HAP-1 (cell line): ENCODE data around the gene NPIPB13.
"Not testable (repeated sequence)": the region's sequence is repeated elsewhere in the genome, so short reads cannot be mapped to it uniquely, and the experiment has no call there.

Experiments used
- DNase-seq, 2 experiments: peaks; one replicate each; pipeline ENCODE4 v3.0.0-alpha.2; 2016 to 2020; ENCODE audit warnings: low spot score in 2 of 2
- H3K27me3 ChIP-seq: fragments of 250-450 bp; sonication (Bioruptor Pico); 2 replicates; pipeline ENCODE4 v1.5.1; 2020; ENCODE audit warnings: low read depth, mild to moderate bottlenecking, moderate library complexity
- H3K36me3 ChIP-seq: fragments of 250-450 bp; sonication (Bioruptor Pico); replicated peaks from 2 replicates; pipeline ENCODE4 v1.5.1; 2020; ENCODE audit warnings: mild to moderate bottlenecking
- H3K4me1 ChIP-seq: fragments of 250-450 bp; sonication (Bioruptor Pico); 2 replicates; pipeline ENCODE4 v1.5.1; 2020; ENCODE audit warnings: mild to moderate bottlenecking
- H3K4me3 ChIP-seq: fragments of 250-450 bp; sonication (Bioruptor Pico); 2 replicates; pipeline ENCODE4 v1.5.1; 2020; ENCODE audit warnings: mild to moderate bottlenecking, moderate library complexity
- H3K9me3 ChIP-seq: fragments of 250-450 bp; sonication (Bioruptor Pico); 2 replicates; pipeline ENCODE4 v1.5.1; 2020; ENCODE audit warnings: mild to moderate bottlenecking, moderate library complexity
- in situ Hi-C: fragments of 300-500 bp; cut with MboI; formaldehyde crosslinking; loops from 3 replicates; pipeline ENCODE4 v1.14.3; 2020; ENCODE audit warnings: low sequenced_read_pairs, inconsistent platforms, mixed read lengths

NPIPB13 gene

DNA sequence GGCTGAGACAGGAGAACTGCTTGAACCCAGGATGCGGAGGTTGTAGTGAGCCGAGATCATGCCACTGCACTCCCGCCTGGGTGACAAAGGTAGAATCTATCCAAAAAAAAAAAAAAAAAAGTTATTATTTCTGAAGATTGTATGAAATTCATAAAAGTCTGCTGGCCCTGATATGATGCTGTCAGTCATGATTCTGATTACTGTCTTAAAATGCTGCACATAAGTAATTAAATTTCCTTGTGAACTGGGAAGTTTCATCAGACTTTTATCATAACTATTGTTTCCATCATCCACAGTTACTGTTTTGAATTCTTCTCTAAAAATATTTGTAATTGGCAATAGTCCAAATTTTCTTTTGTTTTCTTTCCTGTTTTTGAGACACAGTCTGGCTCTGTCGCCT is at the start of gene NPIPB13:
Gene NPIPB13 (minus strand): TSS at position 101 of the 400 bp plus-strand sequence. CDS start 2,906 bp downstream, outside the sequence.
- H3K27me3 ChIP-seq, H3K4me1 ChIP-seq, H3K4me3 ChIP-seq, DNase-seq, in situ Hi-C loops, H3K36me3 ChIP-seq, H3K9me3 ChIP-seq: not testable (repeated sequence)

GRCh38 chr16:30282357-30282756 is 34.1 kb upstream of the NPIPB13 start:
- DNase-seq, H3K4me3 ChIP-seq, H3K27me3 ChIP-seq, in situ Hi-C loops, H3K36me3 ChIP-seq, H3K9me3 ChIP-seq, H3K4me1 ChIP-seq: not testable (repeated sequence)

DNA sequence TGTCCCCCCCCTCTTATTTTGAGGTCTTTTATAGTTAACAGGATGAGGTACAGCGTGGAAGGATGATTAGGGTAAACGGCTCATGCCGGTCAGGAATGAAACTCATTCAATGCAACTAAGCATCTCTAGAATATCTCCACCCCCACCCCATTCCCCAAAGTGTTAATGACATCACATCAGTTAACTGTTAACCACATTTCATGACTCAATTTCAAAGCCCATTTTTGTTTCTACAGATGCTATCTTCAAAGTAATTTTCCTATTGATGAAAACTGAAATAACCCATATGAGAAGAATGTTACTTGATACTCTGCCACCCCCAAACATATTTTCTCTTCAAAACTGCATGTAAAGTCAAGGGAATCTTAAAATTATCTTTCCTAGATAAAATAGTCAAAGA is 30.2 kb upstream of the NPIPB13 start:
- DNase-seq, H3K36me3 ChIP-seq, H3K4me3 ChIP-seq, H3K27me3 ChIP-seq, H3K4me1 ChIP-seq, in situ Hi-C loops, H3K9me3 ChIP-seq: not testable (repeated sequence)

DNA sequence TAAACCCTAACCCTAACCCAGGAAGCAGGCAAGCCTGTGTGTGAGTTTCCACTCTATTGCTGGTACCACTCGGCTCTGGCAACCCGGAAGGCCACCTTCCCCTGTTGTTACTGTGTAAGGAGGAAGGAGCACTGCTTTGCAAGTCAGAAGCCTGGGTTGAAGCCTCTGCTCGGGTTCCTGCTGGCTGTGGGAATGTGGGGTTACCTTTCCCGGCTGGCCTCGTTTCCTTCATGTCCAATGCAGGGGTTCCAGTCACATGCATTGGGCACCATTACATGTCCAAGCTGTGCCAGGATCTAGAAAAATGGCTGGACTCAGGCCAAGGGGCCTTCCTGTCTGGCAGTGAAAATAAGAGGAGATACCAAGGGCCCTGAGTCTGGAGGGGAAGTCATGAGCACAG is 31.2 kb downstream of the NPIPB13 start:
- in situ Hi-C loops, H3K36me3 ChIP-seq, H3K9me3 ChIP-seq, H3K4me3 ChIP-seq, H3K4me1 ChIP-seq, H3K27me3 ChIP-seq: not testable (repeated sequence)
- peak in 1 of 2 experiments; percentile 7 for DNase-seq

GRCh38 chr16:30211414-30211813 is 36.9 kb downstream of the NPIPB13 start:
- H3K4me3 ChIP-seq, H3K27me3 ChIP-seq, DNase-seq, H3K36me3 ChIP-seq, H3K4me1 ChIP-seq, in situ Hi-C loops, H3K9me3 ChIP-seq: not testable (repeated sequence)

DNA sequence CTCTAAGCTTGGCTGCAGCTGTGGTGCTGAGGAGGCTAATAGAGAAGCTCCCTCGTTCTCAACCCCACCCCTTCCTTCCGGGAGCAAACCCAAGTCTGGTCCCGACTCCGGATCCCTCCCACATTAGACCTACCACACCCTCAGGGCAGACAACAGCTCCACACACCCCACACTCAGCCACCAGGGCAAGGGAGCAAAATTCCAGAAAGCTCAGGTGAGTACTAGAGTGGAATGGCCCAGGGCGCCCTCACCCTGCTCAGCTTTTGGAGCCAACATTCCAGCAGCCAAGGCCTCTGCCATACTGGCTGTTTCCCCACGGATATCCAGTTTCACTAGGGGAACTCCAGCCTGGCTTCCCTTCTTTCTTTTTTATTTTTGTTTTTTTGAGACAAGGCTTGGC is 39.2 kb downstream of the NPIPB13 start:
- H3K9me3 ChIP-seq, H3K36me3 ChIP-seq, DNase-seq, in situ Hi-C loops, H3K27me3 ChIP-seq, H3K4me1 ChIP-seq, H3K4me3 ChIP-seq: not testable (repeated sequence)

DNA sequence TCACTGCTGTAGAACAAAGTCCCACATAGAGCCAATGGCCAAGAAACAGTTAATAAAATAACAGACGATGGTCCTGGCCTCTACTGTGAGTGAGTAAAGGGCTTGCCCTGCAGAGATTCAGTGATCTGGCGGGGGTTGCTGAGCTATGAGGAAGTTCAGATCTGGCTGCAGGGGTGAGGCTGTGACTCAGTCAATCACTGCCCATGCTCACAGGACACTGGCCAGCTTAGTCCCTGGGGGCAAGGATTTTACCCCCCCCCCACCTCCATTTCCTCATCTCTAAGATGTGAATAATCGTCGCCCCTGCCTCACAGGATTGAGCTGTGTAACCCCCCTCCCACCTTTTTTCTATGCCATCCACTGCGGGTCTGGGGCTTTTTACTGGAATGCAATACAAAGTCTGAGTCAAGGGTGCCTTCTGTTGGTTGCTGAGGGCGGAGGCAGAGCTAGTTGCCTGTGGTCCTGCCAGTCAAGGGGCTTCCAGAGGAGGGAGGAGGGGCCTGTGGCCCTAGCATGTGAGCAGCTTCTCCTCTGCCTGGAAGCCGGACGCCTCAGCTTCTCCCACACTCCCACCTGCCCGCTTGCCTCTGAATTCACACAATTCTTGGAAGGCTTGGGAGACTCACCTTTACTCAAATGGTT is 41.1 kb downstream of the NPIPB13 start:
- H3K9me3 ChIP-seq, H3K4me1 ChIP-seq, in situ Hi-C loops, H3K27me3 ChIP-seq, H3K4me3 ChIP-seq, H3K36me3 ChIP-seq: not testable (repeated sequence)
- peak in 1 of 2 experiments; percentile 8 for DNase-seq

GRCh38 chr16:30206252-30206651 is 42.0 kb downstream of the NPIPB13 start:
- H3K9me3 ChIP-seq, H3K4me1 ChIP-seq, H3K4me3 ChIP-seq, DNase-seq, in situ Hi-C loops, H3K36me3 ChIP-seq, H3K27me3 ChIP-seq: not testable (repeated sequence)

GRCh38 chr16:30205541-30206236 is 42.6 kb downstream of the NPIPB13 start:
- H3K36me3 ChIP-seq, DNase-seq, H3K4me3 ChIP-seq, in situ Hi-C loops, H3K27me3 ChIP-seq, H3K4me1 ChIP-seq, H3K9me3 ChIP-seq: not testable (repeated sequence)

- H3K9me3 ChIP-seq, H3K27me3 ChIP-seq, H3K4me1 ChIP-seq, H3K4me3 ChIP-seq, in situ Hi-C loops, H3K36me3 ChIP-seq, DNase-seq: not testable (repeated sequence)
Observed at GRCh38 chr16:30199608-30200343, 48.5 kb downstream of the NPIPB13 start.

DNA sequence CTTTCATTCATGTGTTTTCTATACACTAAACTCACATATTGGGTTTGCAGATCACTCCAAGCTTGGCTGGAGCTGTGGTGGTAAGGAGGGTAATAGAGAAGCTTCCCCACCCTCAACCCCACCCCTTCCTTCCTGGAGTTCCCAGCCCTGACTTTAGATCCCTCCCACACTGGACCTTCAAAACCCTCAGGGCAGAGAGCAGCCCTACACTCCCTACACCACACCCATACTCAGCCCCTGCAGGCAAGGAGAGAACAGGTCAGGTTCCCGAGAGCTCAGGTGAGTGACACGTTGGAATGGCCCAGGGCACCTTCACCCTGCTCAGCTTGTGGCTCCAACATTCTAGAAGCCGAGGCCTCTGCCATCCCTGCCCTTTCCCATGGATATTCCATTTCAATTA is 49.2 kb downstream of the NPIPB13 start, which contains the start of gene SULT1A3:
Gene SULT1A3 (plus strand): TSS at position 207 of the 400 bp plus-strand sequence. CDS start 1,474 bp downstream, outside the sequence.
- H3K27me3 ChIP-seq, H3K9me3 ChIP-seq, H3K36me3 ChIP-seq, H3K4me3 ChIP-seq, H3K4me1 ChIP-seq, DNase-seq, in situ Hi-C loops: not testable (repeated sequence)
